ENCODE data around the gene PSD2.
"Not testable (repeated sequence)": the region's sequence is repeated elsewhere in the genome, so short reads cannot be mapped to it uniquely, and the experiment has no call there.

DNA sequence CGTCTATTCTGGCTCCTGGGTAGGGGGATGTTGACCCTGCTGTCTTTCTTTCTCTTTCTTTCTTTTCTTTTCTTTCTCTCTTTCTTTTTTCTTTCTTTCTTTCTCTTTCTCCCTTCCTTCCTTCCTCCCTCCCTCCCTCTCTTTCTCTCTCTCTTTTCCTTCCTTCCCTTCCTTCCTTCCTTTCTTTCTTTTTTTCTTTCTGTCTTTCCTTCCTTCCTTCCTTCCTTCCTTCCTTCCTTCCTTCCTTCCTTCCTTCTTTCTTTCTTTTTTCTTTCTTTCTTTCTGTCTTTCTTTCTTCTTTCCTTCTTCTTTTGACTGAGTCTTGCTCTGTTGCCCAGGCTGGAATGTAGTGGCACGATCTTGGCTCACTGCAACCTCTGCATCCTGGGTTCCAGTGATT is 3.0 kb upstream of the PSD2 start:
- TF ChIP-seq SIX4 (CRISPR knock-in tag; IDR thresholded peaks at IDR 0.05); IKZF1 (IDR thresholded peaks at IDR 0.05); GABPA (IDR thresholded peaks at IDR 0.05; ENCODE audit: low read depth, low read length); GABPA (CRISPR knock-in tag; IDR thresholded peaks at IDR 0.05; ENCODE audit: low read depth); ZNF235 (CRISPR knock-in tag; IDR thresholded peaks at IDR 0.05; ENCODE audit: borderline replicate concordance); HOXA7 (CRISPR knock-in tag; IDR thresholded peaks at IDR 0.05); ZNF34 (CRISPR knock-in tag; IDR thresholded peaks at IDR 0.05; ENCODE audit: borderline replicate concordance); ELF1 (CRISPR knock-in tag; IDR thresholded peaks at IDR 0.05); JUND (CRISPR knock-in tag; IDR thresholded peaks at IDR 0.05); EP300 (IDR thresholded peaks at IDR 0.05; ENCODE audit: low read depth in 2 of 2, low read length in 2 of 2); EP300 (CRISPR knock-in tag; IDR thresholded peaks at IDR 0.05; ENCODE audit: borderline replicate concordance): not testable (repeated sequence)
- TF ChIP-seq, protein P1, sequence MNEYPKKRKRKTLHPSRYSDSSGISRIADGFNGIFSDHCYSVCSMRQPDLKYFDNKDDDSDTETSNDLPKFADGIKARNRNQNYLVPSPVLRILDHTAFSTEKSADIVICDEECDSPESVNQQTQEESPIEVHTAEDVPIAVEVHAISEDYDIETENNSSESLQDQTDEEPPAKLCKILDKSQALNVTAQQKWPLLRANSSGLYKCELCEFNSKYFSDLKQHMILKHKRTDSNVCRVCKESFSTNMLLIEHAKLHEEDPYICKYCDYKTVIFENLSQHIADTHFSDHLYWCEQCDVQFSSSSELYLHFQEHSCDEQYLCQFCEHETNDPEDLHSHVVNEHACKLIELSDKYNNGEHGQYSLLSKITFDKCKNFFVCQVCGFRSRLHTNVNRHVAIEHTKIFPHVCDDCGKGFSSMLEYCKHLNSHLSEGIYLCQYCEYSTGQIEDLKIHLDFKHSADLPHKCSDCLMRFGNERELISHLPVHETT (CRISPR knock-in tag; conservative IDR thresholded peaks at IDR 0.05): not testable (repeated sequence)

Measured in HepG2 (cell line).